Inflammatory macrophage treated with lipopolysaccharide for 1 hour (primary cell): ENCODE data around the gene PTPRF.
A peak's percentile ranks its signal among the peaks of the same experiment; 100 is the strongest.

Experiments
- DNase-seq, 2 donors: peaks; one replicate each; pipeline ENCODE4 v3.0.0-alpha.2; 2020 to 2022

PTPRF gene

GRCh38 chr1:43513471-43514173 lies 17.1 kb upstream of the PTPRF start:
- DNase-seq, result no peak

GRCh38 chr1:43518935-43519686 lies 11.6 kb upstream of the PTPRF start:
- no peak for DNase-seq

GRCh38 chr1:43520100-43520778 lies 10.4 kb upstream of the PTPRF start:
- DNase-seq, result peak in 1 of 2 donors; percentile 7

GRCh38 chr1:43521078-43521477 lies 9.6 kb upstream of the PTPRF start:
- no peak for DNase-seq

- DNase-seq, result peak; percentile 32 to 72
These were observed 8.9 kb upstream of the PTPRF start for GRCh38 chr1:43521756-43522155.

GRCh38 chr1:43522431-43522775 lies 8.3 kb upstream of the PTPRF start:
- DNase-seq, result no peak

- peak; percentile 45 to 90 for DNase-seq
These were observed 7.8 kb upstream of the PTPRF start for GRCh38 chr1:43522776-43523480.

GRCh38 chr1:43524804-43525203 lies 5.9 kb upstream of the PTPRF start:
- no peak for DNase-seq

GRCh38 chr1:43526002-43526401 lies 4.7 kb upstream of the PTPRF start:
- no peak for DNase-seq

- no peak for DNase-seq
These were observed 3.4 kb upstream of the PTPRF start for GRCh38 chr1:43527111-43527878.

GRCh38 chr1:43529206-43529731 lies 1.4 kb upstream of the PTPRF start:
- peak; percentile 54 to 92 for DNase-seq

GRCh38 chr1:43531107-43531905 lies 623 bp downstream of the PTPRF start:
- no peak for DNase-seq

- no peak for DNase-seq
These were observed 1.4 kb downstream of the PTPRF start for GRCh38 chr1:43531906-43532584.

- no peak for DNase-seq
These were observed 2.0 kb downstream of the PTPRF start for GRCh38 chr1:43532716-43533115.

- DNase-seq, result no peak
These were observed 2.9 kb downstream of the PTPRF start for GRCh38 chr1:43533584-43533983.

GRCh38 chr1:43534256-43534655 lies 3.6 kb downstream of the PTPRF start:
- no peak for DNase-seq

GRCh38 chr1:43536196-43536863 lies 5.6 kb downstream of the PTPRF start:
- DNase-seq, result no peak

GRCh38 chr1:43536864-43537358 lies 6.2 kb downstream of the PTPRF start:
- DNase-seq, result no peak

- no peak for DNase-seq
These were observed 6.9 kb downstream of the PTPRF start for GRCh38 chr1:43537423-43538142.
